MCF 10A (cell line): Measurements from ENCODE around the gene RIBC2. TPM values are rescaled to one million over a fixed set of nuclear protein-coding genes. Genes with fewer than 3 reads are reported as not detected.

Experiments
- BruUV-seq: library from RNA; stranded (reverse); fragments of 400-500 nt; replicated peaks from 2 replicates; lab custom pipeline; 2021; lab: Mats Ljungman, UMichigan
- CTCF ChIA-PET: fragments of 300-600 bp; sonication (Branson Sonifier 250); formaldehyde crosslinking; extraction: SDS; loops from one replicate; lab custom pipeline; 2021; ENCODE audit warnings: antibody characterized with exemption, inconsistent platforms; lab: Yijun Ruan, JAX
- POLR2A ChIA-PET: fragments of 300-600, 350-650 bp; sonication (Branson Sonifier 250); formaldehyde crosslinking; extraction: SDS; loops from one replicate; lab custom pipeline; 2020; ENCODE audit warnings: antibody characterized with exemption, inconsistent platforms; lab: Yijun Ruan, JAX
- DNase-seq: peaks from one replicate; pipeline ENCODE4 v3.0.0-alpha.2; 2018; ENCODE audit not compliant: unreplicated experiment
- H3K27ac Mint-ChIP-seq: one replicate; pipeline ENCODE4 v1.8.0; 2022; ENCODE audit warnings: mild to moderate bottlenecking, low read depth, mixed read lengths; ENCODE audit not compliant: unreplicated experiment
- H3K27me3 Mint-ChIP-seq: one replicate; pipeline ENCODE4 v1.8.0; 2022; ENCODE audit warnings: mixed read lengths; ENCODE audit not compliant: insufficient read depth, unreplicated experiment
- H3K36me3 Mint-ChIP-seq: one replicate; pipeline ENCODE4 v1.8.0; 2022; ENCODE audit warnings: mild to moderate bottlenecking, moderate library complexity, mixed read lengths; ENCODE audit not compliant: insufficient read depth, unreplicated experiment
- H3K4me1 Mint-ChIP-seq: one replicate; pipeline ENCODE4 v1.8.0; 2022; ENCODE audit warnings: mixed read lengths; ENCODE audit not compliant: insufficient read depth, unreplicated experiment
- H3K4me3 Mint-ChIP-seq: one replicate; pipeline ENCODE4 v1.8.0; 2022; ENCODE audit warnings: mild to moderate bottlenecking, moderate library complexity, mixed read lengths; ENCODE audit not compliant: unreplicated experiment
- H3K9me3 Mint-ChIP-seq: one replicate; pipeline ENCODE4 v1.8.0; 2022; ENCODE audit warnings: mixed read lengths; ENCODE audit not compliant: unreplicated experiment
- CTCF ChIP-seq: fragments of 200-600 bp; IDR thresholded peaks from one replicate; pipeline ENCODE4 v1.8.0; 2022; ENCODE audit warnings: antibody characterized with exemption, mild to moderate bottlenecking; ENCODE audit not compliant: unreplicated experiment
- intact Hi-C: fragments of 100-400 bp; cut with micrococcal nuclease; formaldehyde crosslinking; loops from 2 replicates; pipeline ENCODE4 v1.14.1; 2022
- total RNA-seq: library from RNA; stranded (reverse); gene quantifications from 2 replicates; pipeline ENCODE4 v1.2.3, GENCODE V29; 2022

RIBC2 gene
- total RNA-seq, 1 experiment from 2014 or later: 0.26 TPM

- ChIA-PET POLR2A (interaction anchor here (0.5 to 2.3 kb wide), 3 partner anchors 12 to 46 kb away, joined by 3 to 12 read pairs (median 3); no protein-coding TSS in a partner anchor), CTCF (interaction anchor here (0.7 to 1.1 kb wide), 2 partner anchors 10 to 72 kb away, joined by 4 read pairs; no protein-coding TSS in a partner anchor)
- Mint-ChIP-seq H3K27ac (no peak overlapping the region), H3K4me3 (no peak overlapping the region), H3K9me3 (peaks cover 2% of the 10 kb centered on the region), H3K27me3 (no peaks in the 10 kb centered on the region), H3K4me1 (peaks cover 26% of the 10 kb centered on the region), H3K36me3 (no peaks in the 10 kb centered on the region)
- BruUV-seq: no TSS peak
- intact Hi-C loops: no loop called here
- DNase-seq: no peak
- TF ChIP-seq CTCF: no peak
These were observed 68.2 kb downstream of the RIBC2 start for GRCh38 chr22:45481661-45482060.

Other genes starting within 250 kb of the RIBC2 start
- gene NUP50, start 249.8 kb upstream of the RIBC2 start, total RNA-seq: 70.3 and 72.5 TPM in 2 replicates
- gene KIAA0930, start 172.8 kb upstream of the RIBC2 start, total RNA-seq: 61.9 and 63.4 TPM in 2 replicates
- not detected in 2 replicates for gene UPK3A, start 128.7 kb upstream of the RIBC2 start, total RNA-seq
- gene FAM118A, start 103.8 kb upstream of the RIBC2 start, total RNA-seq: 16.0 and 16.7 TPM in 2 replicates
- not detected in 2 replicates for gene SMC1B, start 94 bp upstream of the RIBC2 start, total RNA-seq
- gene FBLN1, start 89.2 kb downstream of the RIBC2 start, total RNA-seq: 69.0 and 110 TPM in 2 replicates